Measurements from ENCODE around the gene PTPRG. TPM values are rescaled to one million over a fixed set of nuclear protein-coding genes. Genes with fewer than 3 reads are reported as not detected.

PTPRG gene
- total and polyA plus RNA-seq, 10 of the 15 experiments (the other 5 are each of a cell fraction or from before 2014, with no cell fraction given) = 0.29 to 20.7 (median 1.4) TPM

DNA sequence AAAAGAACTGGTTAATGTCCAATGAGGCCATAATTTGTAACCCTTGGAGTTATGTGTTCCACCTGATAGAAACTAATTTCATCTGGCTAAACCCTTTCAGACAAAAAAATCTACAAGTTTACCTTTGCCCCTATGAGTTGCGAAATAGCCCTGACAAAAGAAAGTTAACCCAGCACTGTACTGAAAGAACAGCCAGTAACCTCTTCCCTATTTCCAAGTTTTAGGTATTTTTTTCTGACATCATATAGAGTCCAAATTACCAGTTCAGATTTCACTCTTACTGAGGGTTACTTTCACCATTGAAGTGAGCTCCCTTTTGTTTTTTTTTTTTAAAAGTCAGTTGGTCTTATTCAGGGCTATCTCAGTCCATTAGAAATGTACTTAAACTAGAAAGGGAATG is 42.8 kb upstream of the PTPRG start (continued):
- TF ChIP-seq, protein P1, sequence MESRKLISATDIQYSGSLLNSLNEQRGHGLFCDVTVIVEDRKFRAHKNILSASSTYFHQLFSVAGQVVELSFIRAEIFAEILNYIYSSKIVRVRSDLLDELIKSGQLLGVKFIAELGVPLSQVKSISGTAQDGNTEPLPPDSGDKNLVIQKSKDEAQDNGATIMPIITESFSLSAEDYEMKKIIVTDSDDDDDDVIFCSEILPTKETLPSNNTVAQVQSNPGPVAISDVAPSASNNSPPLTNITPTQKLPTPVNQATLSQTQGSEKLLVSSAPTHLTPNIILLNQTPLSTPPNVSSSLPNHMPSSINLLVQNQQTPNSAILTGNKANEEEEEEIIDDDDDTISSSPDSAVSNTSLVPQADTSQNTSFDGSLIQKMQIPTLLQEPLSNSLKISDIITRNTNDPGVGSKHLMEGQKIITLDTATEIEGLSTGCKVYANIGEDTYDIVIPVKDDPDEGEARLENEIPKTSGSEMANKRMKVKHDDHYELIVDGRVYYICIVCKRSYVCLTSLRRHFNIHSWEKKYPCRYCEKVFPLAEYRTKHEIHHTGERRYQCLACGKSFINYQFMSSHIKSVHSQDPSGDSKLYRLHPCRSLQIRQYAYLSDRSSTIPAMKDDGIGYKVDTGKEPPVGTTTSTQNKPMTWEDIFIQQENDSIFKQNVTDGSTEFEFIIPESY (IDR thresholded peaks at IDR 0.05) = no peak
- TF ChIP-seq SREBF1 (IDR thresholded peaks at IDR 0.05; ENCODE audit: low read length) (no peak), NR2C1 (IDR thresholded peaks at IDR 0.05) (peak; percentile 35; the same call in 1 of the 2 replicates), IRF4 (IDR thresholded peaks at IDR 0.05; ENCODE audit: low read depth, low read length) (no peak)

DNA sequence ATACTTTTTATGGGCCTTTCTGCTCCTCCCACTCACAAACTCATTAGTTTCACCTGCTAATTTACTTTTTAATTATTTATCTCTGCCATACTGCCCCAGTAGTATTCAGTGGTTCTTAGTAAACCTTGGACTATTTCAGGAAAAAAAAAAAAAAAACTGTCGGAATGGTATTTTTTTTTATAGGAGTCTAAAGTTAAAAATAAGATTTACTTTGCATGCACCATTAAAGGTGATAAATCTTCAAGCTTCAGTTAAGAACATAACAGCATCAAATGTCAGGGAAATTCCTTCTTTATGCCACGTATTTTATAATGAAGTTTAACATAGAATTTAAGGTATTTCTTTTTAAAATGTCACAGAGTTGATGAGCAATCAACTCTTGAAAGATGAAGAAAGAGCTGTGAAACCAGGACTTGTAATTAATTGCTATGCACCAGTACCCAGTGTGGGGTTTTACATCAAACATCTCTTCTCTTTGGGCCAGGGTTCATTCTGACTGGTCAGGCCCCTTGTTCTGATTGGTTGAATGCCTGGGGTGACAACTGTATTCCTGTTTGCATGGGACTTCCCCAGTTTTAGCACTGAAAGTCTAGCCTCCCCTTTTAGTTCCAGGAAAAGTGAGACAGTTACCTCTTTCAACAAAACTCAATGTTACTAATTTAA is 40.3 kb upstream of the PTPRG start:
- ChIA-PET RAD21 (ENCODE audit: unreplicated experiment) (interaction anchor here (0.6 to 2.9 kb wide), 17 partner anchors 9 to 374 kb away, joined by 3 to 19 read pairs (median 4); partner anchors contain the start of gene PTPRG), POLR2A (interaction anchor here (0.5 to 1.4 kb wide), 7 partner anchors 10 to 1066 kb away, joined by 3 to 4 read pairs (median 3); no protein-coding TSS in a partner anchor), CTCF (interaction anchor here (0.6 to 5.3 kb wide), 8 partner anchors 9 to 718 kb away, joined by 3 to 40 read pairs (median 3); partner anchors contain the start of gene PTPRG), SMC1A (ENCODE audit: uncharacterized antibody, unreplicated experiment) (interaction anchor here (0.6 to 3.9 kb wide), 10 partner anchors 9 to 994 kb away, joined by 3 to 33 read pairs (median 7); no protein-coding TSS in a partner anchor)
- H3K27me3 ChIP-seq (replicated peaks in 1 of 2; ENCODE audit: control insufficient read depth in 2 of 2, insufficient read depth in 2 of 2, low read length in 1 of 2) = no peaks in the 10 kb centered on the region
- in situ Hi-C loops (cut with MboI) (no loop called here), intact Hi-C loops (cut with micrococcal nuclease; ENCODE audit: unreplicated experiment) (loop anchor here (1.0 to 5.0 kb wide), 3 partner anchors 26 to 269 kb away; partner anchors contain the start of gene FHIT)
- H3K79me2 ChIP-seq (ENCODE audit: control insufficient read depth, insufficient read depth, low read length) = no peaks in the 10 kb centered on the region
- no peaks in the 10 kb centered on the region for H3K9me3 ChIP-seq (replicated peaks; ENCODE audit: control insufficient read depth, insufficient read depth, low read length)
- H3K36me3 ChIP-seq (ENCODE audit: control insufficient read depth in 2 of 2, insufficient read depth in 2 of 2, low read length in 1 of 2) = no peaks in the 10 kb centered on the region
- FAIRE-seq (peak; percentile 72), ATAC-seq (peak; percentile 96), DNase-seq (ENCODE audit: low read depth, low spot score) (peak; percentile 77)
- H3K27ac ChIP-seq (ENCODE audit: control insufficient read depth, insufficient read depth) = no peak overlapping the region
- no peak overlapping the region for H3K4me2 ChIP-seq (ENCODE audit: control insufficient read depth, insufficient read depth)
- H3K4me3 ChIP-seq = no peak overlapping the region
- H3K9ac ChIP-seq (ENCODE audit: control insufficient read depth, insufficient read depth, low read length) = no peak overlapping the region
- no peaks in the 10 kb centered on the region; the same call in 1 of the 2 replicates for H3K4me1 ChIP-seq (ENCODE audit: control insufficient read depth, insufficient read depth, low read length)
- BruUV-seq (replicated peaks) = no TSS peak
- no peak overlapping the region for H2AFZ ChIP-seq (ENCODE audit: control insufficient read depth, low read depth, low read length)
- H4K20me1 ChIP-seq (ENCODE audit: control insufficient read depth, insufficient read depth) = no peaks in the 10 kb centered on the region
- 0% methylated on average over 2 of the region's 2 CpGs for WGBS (ENCODE audit: insufficient coverage, insufficient replicate concordance, low lambda C conversion rate, missing lambda C conversion rate)
- TF ChIP-seq, protein P2, sequence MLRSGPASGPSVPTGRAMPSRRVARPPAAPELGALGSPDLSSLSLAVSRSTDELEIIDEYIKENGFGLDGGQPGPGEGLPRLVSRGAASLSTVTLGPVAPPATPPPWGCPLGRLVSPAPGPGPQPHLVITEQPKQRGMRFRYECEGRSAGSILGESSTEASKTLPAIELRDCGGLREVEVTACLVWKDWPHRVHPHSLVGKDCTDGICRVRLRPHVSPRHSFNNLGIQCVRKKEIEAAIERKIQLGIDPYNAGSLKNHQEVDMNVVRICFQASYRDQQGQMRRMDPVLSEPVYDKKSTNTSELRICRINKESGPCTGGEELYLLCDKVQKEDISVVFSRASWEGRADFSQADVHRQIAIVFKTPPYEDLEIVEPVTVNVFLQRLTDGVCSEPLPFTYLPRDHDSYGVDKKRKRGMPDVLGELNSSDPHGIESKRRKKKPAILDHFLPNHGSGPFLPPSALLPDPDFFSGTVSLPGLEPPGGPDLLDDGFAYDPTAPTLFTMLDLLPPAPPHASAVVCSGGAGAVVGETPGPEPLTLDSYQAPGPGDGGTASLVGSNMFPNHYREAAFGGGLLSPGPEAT (IDR thresholded peaks at IDR 0.05; ENCODE audit: low read depth) = peak; percentile 78; the same call in 1 of the 2 replicates
- TF ChIP-seq SUZ12 (IDR thresholded peaks at IDR 0.05; ENCODE audit: unreplicated experiment) (no peak), MYC (IDR thresholded peaks at IDR 0.05; ENCODE audit: insufficient read depth, insufficient read length, insufficient replicate concordance, low read length, severe bottlenecking) (no peak), STAT3 (IDR thresholded peaks at IDR 0.05; ENCODE audit: low read depth, low read length) (0 out of 2 replicates have a peak, but pooled peaks have one; percentile 24), EP300 (IDR thresholded peaks at IDR 0.05; ENCODE audit: borderline replicate concordance in 1 of 2, control insufficient read depth in 1 of 2, low read depth in 2 of 2, low read length in 2 of 2) (peak; percentile 49 to 70; a peak in 2 of 4 replicates), ZNF24 (IDR thresholded peaks at IDR 0.05) (0 out of 2 replicates have a peak, but pooled peaks have one; percentile 46), TCF12 (IDR thresholded peaks at IDR 0.05; ENCODE audit: low read depth, low read length) (no peak), SREBF1 (IDR thresholded peaks at IDR 0.05; ENCODE audit: low read length) (peak; percentile 52; the same call in 1 of the 2 replicates), SMAD5 (IDR thresholded peaks at IDR 0.05; ENCODE audit: low read depth) (no peak), EED (IDR thresholded peaks at IDR 0.05; ENCODE audit: low read depth) (peak; percentile 41; the same call in 1 of the 2 replicates), DPF2 (IDR thresholded peaks at IDR 0.05) (peak; percentile 57; the same call in 1 of the 2 replicates), BCL11A (IDR thresholded peaks at IDR 0.05; ENCODE audit: low read depth, low read length) (peak; percentile 51; the same call in 1 of the 2 replicates)
- TF ChIP-seq, protein P3, sequence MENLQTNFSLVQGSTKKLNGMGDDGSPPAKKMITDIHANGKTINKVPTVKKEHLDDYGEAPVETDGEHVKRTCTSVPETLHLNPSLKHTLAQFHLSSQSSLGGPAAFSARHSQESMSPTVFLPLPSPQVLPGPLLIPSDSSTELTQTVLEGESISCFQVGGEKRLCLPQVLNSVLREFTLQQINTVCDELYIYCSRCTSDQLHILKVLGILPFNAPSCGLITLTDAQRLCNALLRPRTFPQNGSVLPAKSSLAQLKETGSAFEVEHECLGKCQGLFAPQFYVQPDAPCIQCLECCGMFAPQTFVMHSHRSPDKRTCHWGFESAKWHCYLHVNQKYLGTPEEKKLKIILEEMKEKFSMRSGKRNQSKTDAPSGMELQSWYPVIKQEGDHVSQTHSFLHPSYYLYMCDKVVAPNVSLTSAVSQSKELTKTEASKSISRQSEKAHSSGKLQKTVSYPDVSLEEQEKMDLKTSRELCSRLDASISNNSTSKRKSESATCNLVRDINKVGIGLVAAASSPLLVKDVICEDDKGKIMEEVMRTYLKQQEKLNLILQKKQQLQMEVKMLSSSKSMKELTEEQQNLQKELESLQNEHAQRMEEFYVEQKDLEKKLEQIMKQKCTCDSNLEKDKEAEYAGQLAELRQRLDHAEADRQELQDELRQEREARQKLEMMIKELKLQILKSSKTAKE (IDR thresholded peaks at IDR 0.05; ENCODE audit: low read depth, poor library complexity, severe bottlenecking) = peak; percentile 58
